GM12878 (cell line): ENCODE measurements around the gene RANGAP1. TPM values are rescaled to one million over a fixed set of nuclear protein-coding genes. Genes with fewer than 3 reads are reported as not detected.

Experiments used
- ATAC-seq: fragments of 200-7000 bp; cut with Tn5 transposase; 3 replicates; pipeline ENCODE4 v1.9.1; 2020; ENCODE audit warnings: mild to moderate bottlenecking, moderate library complexity
- BruUV-seq: library from RNA; stranded (reverse); fragments of 400-500 nt; replicated peaks from 2 replicates; lab custom pipeline; 2021; lab: Mats Ljungman, UMichigan
- CTCF ChIA-PET: fragments of 300-600 bp; sonication (Branson Sonifier 250); formaldehyde crosslinking; extraction: SDS; loops from one replicate; lab custom pipeline; 2021; ENCODE audit warnings: inconsistent platforms; lab: Yijun Ruan, JAX
- POLR2A ChIA-PET: fragments of 350-600 bp; formaldehyde crosslinking; extraction: SDS; loops from one replicate; lab custom pipeline; 2021; ENCODE audit warnings: inconsistent platforms; lab: Charles Lee
- RAD21 ChIA-PET: fragments of 300-600 bp; sonication (Branson Sonifier 250); formaldehyde crosslinking; loops from one replicate; lab custom pipeline; 2023; ENCODE audit warnings: antibody characterized with exemption; ENCODE audit not compliant: unreplicated experiment; lab: Charles Lee
- SMC1A ChIA-PET: fragments of 300-600 bp; sonication (Branson Sonifier 250); formaldehyde crosslinking; loops from one replicate; lab custom pipeline; 2023; ENCODE audit not compliant: unreplicated experiment, uncharacterized antibody; lab: Charles Lee
- DNase-seq: peaks from one replicate; pipeline ENCODE4 v3.0.0-alpha.2; 2011; ENCODE audit warnings: low read depth, low spot score
- FAIRE-seq: peaks from 3 replicates; lab custom pipeline; 2011; peaks lifted over from hg19 to GRCh38; lab: Jason Lieb, UNC
- H2AFZ ChIP-seq: 2 replicates; pipeline ENCODE4 v1.6.0; 2011; ENCODE audit warnings: low read depth, low read length, control low read depth; ENCODE audit not compliant: control insufficient read depth
- H3K27ac ChIP-seq: 2 replicates; pipeline ENCODE4 v1.5.1; 2011; ENCODE audit warnings: control low read depth; ENCODE audit not compliant: control insufficient read depth, insufficient read depth
- H3K27me3 ChIP-seq, 2 experiments: replicated peaks in 1 of 2; 2 replicates each; pipeline versions ENCODE4 v1.6.0 to v1.6.1; 2011; ENCODE audit warnings: low read length in 1 of 2; ENCODE audit not compliant: control insufficient read depth in 2 of 2, insufficient read depth in 2 of 2
- H3K36me3 ChIP-seq, 2 experiments: 2 replicates each; pipeline ENCODE4 v1.5.1; 2011; ENCODE audit warnings: low read length in 1 of 2; ENCODE audit not compliant: control insufficient read depth in 2 of 2, insufficient read depth in 2 of 2
- H3K4me1 ChIP-seq: 2 replicates; pipeline ENCODE4 v1.6.1; 2011; ENCODE audit warnings: mild to moderate bottlenecking, low read length, moderate library complexity, mixed read lengths; ENCODE audit not compliant: control insufficient read depth, insufficient read depth
- H3K4me2 ChIP-seq: 2 replicates; pipeline ENCODE4 v1.6.0; 2011; ENCODE audit warnings: control low read depth; ENCODE audit not compliant: control insufficient read depth, insufficient read depth
- H3K4me3 ChIP-seq: fragments of 200-600 bp; sonication (generic); 2 replicates; pipeline ENCODE4 v1.5.1; 2016
- H3K79me2 ChIP-seq: 2 replicates; pipeline ENCODE4 v1.6.0; 2011; ENCODE audit warnings: low read length; ENCODE audit not compliant: control insufficient read depth, insufficient read depth
- H3K9ac ChIP-seq: 2 replicates; pipeline ENCODE4 v1.8.0; 2011; ENCODE audit warnings: low read length, control low read depth, mixed read lengths; ENCODE audit not compliant: control insufficient read depth, insufficient read depth
- H3K9me3 ChIP-seq: replicated peaks from 3 replicates; pipeline ENCODE4 v1.5.1; 2011; ENCODE audit warnings: mild to moderate bottlenecking, low read length; ENCODE audit not compliant: control insufficient read depth, insufficient read depth
- H4K20me1 ChIP-seq: 2 replicates; pipeline ENCODE4 v1.6.0; 2011; ENCODE audit not compliant: control insufficient read depth, insufficient read depth
- ATF3 ChIP-seq: IDR thresholded peaks from 2 replicates; pipeline ENCODE4 v1.6.1; 2011; ENCODE audit warnings: low read depth, mild to moderate bottlenecking, low read length, moderate library complexity, borderline replicate concordance; ENCODE audit errors: extremely low read depth
- BACH1 ChIP-seq: fragments of 450-650 bp; IDR thresholded peaks from 2 replicates; pipeline ENCODE4 v1.6.1; 2017; ENCODE audit warnings: mild to moderate bottlenecking, borderline replicate concordance
- BCL11A ChIP-seq: IDR thresholded peaks from 2 replicates; pipeline ENCODE4 v1.6.1; 2011; ENCODE audit warnings: low read depth, low read length
- BRCA1 ChIP-seq: IDR thresholded peaks from 2 replicates; pipeline ENCODE4 v1.6.1; 2011; ENCODE audit warnings: low read depth, low read length, improper control_type of control experiment
- CHD2 ChIP-seq: IDR thresholded peaks from 2 replicates; pipeline ENCODE4 v1.6.1; 2011; ENCODE audit warnings: low read depth, low read length, improper control_type of control experiment, borderline replicate concordance
- CREB1 ChIP-seq: IDR thresholded peaks from 2 replicates; pipeline ENCODE4 v1.6.1; 2012; ENCODE audit warnings: low read depth, mild to moderate bottlenecking, inconsistent platforms
- EGR1 ChIP-seq, 2 experiments: IDR thresholded peaks; 1 replicate in 1 of 2; 2 replicates in 1 of 2; pipeline ENCODE4 v1.6.1; 2011 to 2012; ENCODE audit warnings: low read depth in 2 of 2, low read length in 2 of 2, borderline replicate concordance in 1 of 2, mild to moderate bottlenecking in 1 of 2, moderate library complexity in 1 of 2
- ELK1 ChIP-seq: IDR thresholded peaks from 2 replicates; pipeline ENCODE4 v1.6.1; 2012; ENCODE audit warnings: low read depth, low read length, improper control_type of control experiment
- KAT2A ChIP-seq: conservative IDR thresholded peaks from 2 replicates; pipeline ENCODE4 v1.6.1; 2011; ENCODE audit warnings: low read depth, low read length; ENCODE audit not compliant: control insufficient read depth
- MEF2B ChIP-seq: fragments of 450-650 bp; IDR thresholded peaks from 2 replicates; pipeline ENCODE4 v1.6.1; 2018; ENCODE audit warnings: mild to moderate bottlenecking, moderate library complexity; ENCODE audit not compliant: partially characterized antibody, poor library complexity, severe bottlenecking
- NFXL1 ChIP-seq: fragments of 450-650 bp; IDR thresholded peaks from 2 replicates; pipeline ENCODE4 v1.6.1; 2017; ENCODE audit warnings: antibody characterized with exemption, mild to moderate bottlenecking, borderline replicate concordance
- NFYB ChIP-seq: IDR thresholded peaks from 2 replicates; pipeline ENCODE4 v1.6.1; 2011; ENCODE audit warnings: low read depth, mild to moderate bottlenecking, low read length, improper control_type of control experiment, moderate library complexity; ENCODE audit not compliant: insufficient read depth
- NR2C2 ChIP-seq: IDR thresholded peaks from 2 replicates; pipeline ENCODE4 v1.6.1; 2011; ENCODE audit warnings: borderline replicate concordance, low read depth; ENCODE audit not compliant: control insufficient read depth, insufficient read length
- SIX5 ChIP-seq: IDR thresholded peaks from 2 replicates; pipeline ENCODE4 v1.6.1; 2011; ENCODE audit warnings: mild to moderate bottlenecking, low read depth, low read length, moderate library complexity; ENCODE audit not compliant: severe bottlenecking
- SMAD1 ChIP-seq: fragments of 450-650 bp; IDR thresholded peaks from 2 replicates; pipeline ENCODE4 v1.6.1; 2018; ENCODE audit warnings: mild to moderate bottlenecking, low read depth; ENCODE audit not compliant: partially characterized antibody
- SUZ12 ChIP-seq: fragments of 200-600 bp; sonication (generic); IDR thresholded peaks from one replicate; pipeline ENCODE4 v1.6.1; 2018; ENCODE audit warnings: antibody characterized with exemption, mild to moderate bottlenecking; ENCODE audit not compliant: unreplicated experiment
- USF1 ChIP-seq: IDR thresholded peaks from 2 replicates; pipeline ENCODE4 v1.6.1; 2011; ENCODE audit warnings: borderline replicate concordance, low read depth, mild to moderate bottlenecking, moderate library complexity, mixed read lengths, low read length; ENCODE audit not compliant: insufficient read depth; ENCODE audit errors: extremely low read length
- ZNF207 ChIP-seq: fragments of 450-650 bp; IDR thresholded peaks from 2 replicates; pipeline ENCODE4 v1.6.1; 2014; ENCODE audit warnings: antibody characterized with exemption, mild to moderate bottlenecking, borderline replicate concordance
- ZSCAN29 ChIP-seq: fragments of 450-650 bp; IDR thresholded peaks from 2 replicates; pipeline ENCODE4 v1.6.1; 2017; ENCODE audit warnings: mild to moderate bottlenecking, moderate library complexity
- WGBS: methylation state at CpG from one replicate; pipeline ENCODE4 v1.1.6; 2016; ENCODE audit warnings: low lambda C conversion rate; ENCODE audit not compliant: insufficient replicate concordance, insufficient coverage; ENCODE audit errors: missing lambda C conversion rate; 5-methylcytosine and 5-hydroxymethylcytosine counted together
- in situ Hi-C: fragments of 300-500 bp; cut with MboI; formaldehyde crosslinking; loops from 9 replicates; pipeline ENCODE4 v1.14.3; 2018; ENCODE audit warnings: mixed read lengths
- intact Hi-C: fragments of 100-400 bp; cut with micrococcal nuclease; formaldehyde crosslinking; loops from one replicate; pipeline ENCODE4 v1.14.2; 2022; ENCODE audit not compliant: unreplicated experiment
- polyA plus RNA-seq, 11 experiments: library from polyadenylated mRNA; depleted of rRNA in 4 of 11; unstranded in 6 of 11; stranded (reverse) in 5 of 11; fragments of >200 nt; fragmentation: Nextera tagmentation in 4 of 11; fragmentation: Illumina TruSeq in 1 of 11; extraction: Ambion mirVana in 4 of 11; extraction: Trizol in 1 of 11; gene quantifications; 1 replicate in 1 of 11; 2 replicates in 10 of 11; pipeline versions ENCODE4 v1.2.1 to v1.2.3, GENCODE V29; 2011 to 2016; ENCODE audit warnings: inconsistent platforms in 2 of 11, missing spikeins in 2 of 11, low read depth in 1 of 11
- total RNA-seq, 4 experiments: library from RNA; depleted of rRNA in 3 of 4; stranded (reverse); fragments of >200 nt in 3 of 4; fragmentation: Illumina TruSeq in 1 of 4; extraction: Trizol in 1 of 4; gene quantifications; 2 replicates each; pipeline versions ENCODE4 v1.2.1 to v1.2.3, GENCODE V29; 2013 to 2021

Gene RANGAP1
- total and polyA plus RNA-seq, 10 of the 15 experiments (the other 5 are each of a cell fraction or from before 2014, with no cell fraction given), result 2.5 to 109 (median 60.2) TPM

- Histone ChIP-seq H3K36me3 (peaks cover 28 to 52% of the 10 kb centered on the region in 2 experiments; a peak in 3 of 4 replicates), H3K27ac (no peak overlapping the region), H2AFZ (no peak overlapping the region), H3K9me3 (no peaks in the 10 kb centered on the region), H3K4me3 (no peak overlapping the region), H3K4me2 (no peak overlapping the region), H3K9ac (no peak overlapping the region), H3K27me3 (no peaks in the 10 kb centered on the region), H3K79me2 (no peaks in the 10 kb centered on the region), H4K20me1 (no peaks in the 10 kb centered on the region), H3K4me1 (no peaks in the 10 kb centered on the region)
- intact Hi-C loops (no loop called here), in situ Hi-C loops (no loop called here)
- SMC1A ChIA-PET, result no interaction called here
- BruUV-seq, result no TSS peak
- ATAC-seq (no peak), DNase-seq (no peak), FAIRE-seq (no peak)
- POLR2A ChIA-PET, result interaction anchor here (0.5 kb wide), 1 partner anchor 292 kb away, joined by 4 read pairs; no protein-coding TSS in a partner anchor
- TF ChIP-seq NFYB (no peak), ELK1 (no peak), BACH1 (no peak), ZNF207 (no peak), NFXL1 (no peak), SIX5 (no peak), ZSCAN29 (no peak), NR2C2 (no peak), CHD2 (no peak), MEF2B (no peak), EGR1 (IDR thresholded peaks at IDR 0.05; ENCODE audit: borderline replicate concordance in 1 of 2, low read depth in 2 of 2, low read length in 2 of 2) (no peak), SMAD1 (no peak), CREB1 (no peak), SUZ12 (no peak), BRCA1 (no peak), KAT2A (no peak), ATF3 (no peak), BCL11A (no peak), USF1 (no peak)
- CTCF ChIA-PET, result no interaction called here
- WGBS, result 95% methylated on average over 15 of the region's 15 CpGs
- RAD21 ChIA-PET, result interaction anchor here (1.1 to 1.2 kb wide), 2 partner anchors 39 to 340 kb away, joined by 3 read pairs; partner anchors contain the start of gene ZC3H7B
Measured at GRCh38 chr22:41262250-41262765, 23.7 kb downstream of the RANGAP1 start.
